HepG2 (cell line): ENCODE measurements around the gene SCP2. TPM values are rescaled to one million over a fixed set of nuclear protein-coding genes. Genes with fewer than 3 reads are reported as not detected.
A peak's percentile ranks its signal among the peaks of the same experiment; 100 is the strongest.

Experiments used
- CSRNP1 ChIP-seq: sonication (generic); formaldehyde crosslinking; IDR thresholded peaks from 2 replicates; pipeline ENCODE4 v1.8.1; 2023; ENCODE audit warnings: mild to moderate bottlenecking, missing genetic modification reagents
- HOXD1 ChIP-seq: sonication (generic); formaldehyde crosslinking; IDR thresholded peaks from 2 replicates; pipeline ENCODE4 v1.5.0; 2020; ENCODE audit warnings: missing genetic modification reagents
- IRF2 ChIP-seq: IDR thresholded peaks from 2 replicates; pipeline ENCODE4 v1.6.1; 2018; ENCODE audit warnings: missing genetic modification reagents, missing compliant biosample characterization
- JDP2 ChIP-seq: sonication (generic); formaldehyde crosslinking; IDR thresholded peaks from 2 replicates; pipeline ENCODE4 v1.8.1; 2022; ENCODE audit warnings: missing genetic modification reagents, borderline replicate concordance
- KDM2A ChIP-seq: sonication (generic); formaldehyde crosslinking; IDR thresholded peaks from 2 replicates; pipeline ENCODE4 v1.4.0; 2020; ENCODE audit warnings: low read depth, missing genetic modification reagents, borderline replicate concordance
- KDM5B ChIP-seq: sonication (generic); formaldehyde crosslinking; IDR thresholded peaks from 2 replicates; pipeline ENCODE4 v1.4.0; 2020; ENCODE audit warnings: missing genetic modification reagents, mild to moderate bottlenecking, borderline replicate concordance
- MED8 ChIP-seq: sonication (generic); formaldehyde crosslinking; IDR thresholded peaks from 2 replicates; pipeline ENCODE4 v1.8.1; 2023; ENCODE audit warnings: mild to moderate bottlenecking, missing genetic modification reagents; ENCODE audit not compliant: insufficient replicate concordance
- MEIS2 ChIP-seq: sonication (generic); formaldehyde crosslinking; IDR thresholded peaks from 2 replicates; pipeline ENCODE4 v1.9.0; 2021; ENCODE audit warnings: mild to moderate bottlenecking, missing genetic modification reagents
- MTF1 ChIP-seq: sonication (generic); formaldehyde crosslinking; IDR thresholded peaks from 2 replicates; pipeline ENCODE4 v1.5.0; 2020; ENCODE audit warnings: missing genetic modification reagents
- MXI1 ChIP-seq: IDR thresholded peaks from 3 replicates; pipeline ENCODE4 v1.6.1; 2012; ENCODE audit warnings: low read depth, low read length, inconsistent platforms, borderline replicate concordance
- NFE2L1 ChIP-seq: sonication (generic); formaldehyde crosslinking; IDR thresholded peaks from 2 replicates; pipeline ENCODE4 v1.4.0; 2020; ENCODE audit warnings: missing genetic modification reagents, mild to moderate bottlenecking, borderline replicate concordance
- NONO ChIP-seq, 2 experiments: fragments of 450-650 bp in 1 of 2; sonication (generic) in 1 of 2; formaldehyde crosslinking in 1 of 2; IDR thresholded peaks in 1 of 2; conservative IDR thresholded peaks in 1 of 2; 2 replicates each; pipeline versions ENCODE4 v1.6.1 to v1.8.0; 2017 to 2022; ENCODE audit warnings: mild to moderate bottlenecking in 1 of 2, missing genetic modification reagents in 1 of 2, moderate library complexity in 1 of 2
- NRL ChIP-seq: sonication (generic); formaldehyde crosslinking; IDR thresholded peaks from 2 replicates; pipeline ENCODE4 v1.5.0; 2020; ENCODE audit warnings: missing genetic modification reagents, mild to moderate bottlenecking, moderate library complexity, borderline replicate concordance
- RBAK ChIP-seq: sonication (generic); formaldehyde crosslinking; IDR thresholded peaks from 2 replicates; pipeline ENCODE4 v1.5.1; 2020; ENCODE audit warnings: mild to moderate bottlenecking, missing genetic modification reagents
- ZFP1 ChIP-seq: IDR thresholded peaks from 2 replicates; pipeline ENCODE4 v1.6.1; 2016
- ZFP37 ChIP-seq: sonication (generic); formaldehyde crosslinking; IDR thresholded peaks from 2 replicates; pipeline ENCODE4 v1.4.0; 2020; ENCODE audit warnings: missing genetic modification reagents, borderline replicate concordance
- ZNF260 ChIP-seq: sonication (generic); formaldehyde crosslinking; IDR thresholded peaks from 2 replicates; pipeline ENCODE4 v1.4.0; 2020; ENCODE audit warnings: missing genetic modification reagents, low read depth, mild to moderate bottlenecking, borderline replicate concordance
- ZNF354B ChIP-seq: sonication (generic); formaldehyde crosslinking; IDR thresholded peaks from 2 replicates; pipeline ENCODE4 v1.8.0; 2022; ENCODE audit warnings: mild to moderate bottlenecking, missing genetic modification reagents
- ZNF556 ChIP-seq: sonication (generic); formaldehyde crosslinking; IDR thresholded peaks from 2 replicates; pipeline ENCODE4 v1.4.0; 2020; ENCODE audit warnings: mild to moderate bottlenecking, missing genetic modification reagents, borderline replicate concordance
- ZNF570 ChIP-seq: sonication (generic); formaldehyde crosslinking; IDR thresholded peaks from 2 replicates; pipeline ENCODE4 v1.4.0; 2020; ENCODE audit warnings: mild to moderate bottlenecking, missing genetic modification reagents, borderline replicate concordance
- ZNF678 ChIP-seq: sonication (generic); formaldehyde crosslinking; IDR thresholded peaks from 2 replicates; pipeline ENCODE4 v1.4.0; 2020; ENCODE audit warnings: mild to moderate bottlenecking, missing genetic modification reagents
- ZNF883 ChIP-seq: sonication (generic); formaldehyde crosslinking; IDR thresholded peaks from 2 replicates; pipeline ENCODE4 v1.5.1; 2020; ENCODE audit warnings: mild to moderate bottlenecking, missing genetic modification reagents; ENCODE audit errors: not compliant biosample characterization
- polyA plus RNA-seq, 8 experiments: library from polyadenylated mRNA; depleted of rRNA in 3 of 8; stranded (reverse) in 7 of 8; unstranded in 1 of 8; fragments of >200 nt; fragmentation: Illumina TruSeq in 4 of 8; extraction: Trizol in 4 of 8; gene quantifications; 2 replicates each; pipeline versions ENCODE4 v1.2.1 to v1.2.3, GENCODE V29; 2011 to 2016; ENCODE audit warnings: low read depth in 4 of 8, missing spikeins in 1 of 8, mixed read lengths in 1 of 8; ENCODE audit not compliant: insufficient read depth in 1 of 8
- total RNA-seq, 5 experiments: library from RNA; depleted of rRNA; stranded (reverse); fragments of >200 nt; fragmentation: Illumina TruSeq; extraction: Trizol; gene quantifications; 2 replicates each; pipeline ENCODE4 v1.2.3, GENCODE V29; 2016; ENCODE audit warnings: low read depth in 1 of 5
- TF ChIP-seq, protein P1 (sequence below): IDR thresholded peaks from 2 replicates; pipeline ENCODE4 v1.6.1; 2016; ENCODE audit warnings: missing genetic modification reagents, missing compliant biosample characterization
- TF ChIP-seq, protein P2 (sequence below), 2 experiments: sonication (generic) in 1 of 2; formaldehyde crosslinking in 1 of 2; IDR thresholded peaks; 2 replicates each; pipeline versions ENCODE4 v1.4.0 to v1.6.1; 2018 to 2020; ENCODE audit warnings: missing genetic modification reagents in 2 of 2, borderline replicate concordance in 1 of 2, low read depth in 1 of 2, mild to moderate bottlenecking in 1 of 2, missing biosample characterization in 1 of 2
- TF ChIP-seq, protein P3 (sequence below): IDR thresholded peaks from 2 replicates; pipeline ENCODE4 v1.6.1; 2016

The SCP2 gene
- total and polyA plus RNA-seq, 2 of the 13 experiments (the other 11 are each of a cell fraction or from before 2014, with no cell fraction given): 59.0 to 133 TPM

GRCh38 chr1:53089478-53090226 lies 162.6 kb downstream of the SCP2 start (continued):
- TF ChIP-seq ZFP37 (CRISPR knock-in tag) (peak; percentile 71), MED8 (CRISPR knock-in tag) (no peak), NFE2L1 (no peak), MEIS2 (CRISPR knock-in tag) (peak; percentile 63; the same call in 1 of the 2 replicates), ZNF260 (CRISPR knock-in tag) (no peak), NRL (no peak), ZNF354B (CRISPR knock-in tag) (no peak), MXI1 (peak; percentile 39; the same call in 1 of the 3 replicates), ZNF678 (CRISPR knock-in tag) (no peak), CSRNP1 (CRISPR knock-in tag) (0 out of 2 replicates have a peak, but pooled peaks have one; percentile 57), JDP2 (CRISPR knock-in tag) (no peak), HOXD1 (CRISPR knock-in tag) (0 out of 2 replicates have a peak, but pooled peaks have one; percentile 48), KDM2A (CRISPR knock-in tag) (peak; percentile 65; the same call in 1 of the 2 replicates), ZNF570 (CRISPR knock-in tag) (0 out of 2 replicates have a peak, but pooled peaks have one; percentile 75), IRF2 (peak; percentile 82), ZNF883 (CRISPR knock-in tag) (peak; percentile 26), ZFP1 (CRISPR knock-in tag) (no peak), ZNF556 (CRISPR knock-in tag) (peak; percentile 56; the same call in 1 of the 2 replicates), KDM5B (CRISPR knock-in tag) (peak; percentile 73; the same call in 1 of the 2 replicates), MTF1 (CRISPR knock-in tag) (no peak), RBAK (CRISPR knock-in tag) (no peak), NONO (IDR thresholded peaks at IDR 0.05) (no peak), NONO (CRISPR knock-in tag; conservative IDR thresholded peaks at IDR 0.05) (peak; percentile 84)
- TF ChIP-seq, protein P1, sequence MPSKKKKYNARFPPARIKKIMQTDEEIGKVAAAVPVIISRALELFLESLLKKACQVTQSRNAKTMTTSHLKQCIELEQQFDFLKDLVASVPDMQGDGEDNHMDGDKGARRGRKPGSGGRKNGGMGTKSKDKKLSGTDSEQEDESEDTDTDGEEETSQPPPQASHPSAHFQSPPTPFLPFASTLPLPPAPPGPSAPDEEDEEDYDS (CRISPR knock-in tag): peak; percentile 69
- TF ChIP-seq, protein P2, sequence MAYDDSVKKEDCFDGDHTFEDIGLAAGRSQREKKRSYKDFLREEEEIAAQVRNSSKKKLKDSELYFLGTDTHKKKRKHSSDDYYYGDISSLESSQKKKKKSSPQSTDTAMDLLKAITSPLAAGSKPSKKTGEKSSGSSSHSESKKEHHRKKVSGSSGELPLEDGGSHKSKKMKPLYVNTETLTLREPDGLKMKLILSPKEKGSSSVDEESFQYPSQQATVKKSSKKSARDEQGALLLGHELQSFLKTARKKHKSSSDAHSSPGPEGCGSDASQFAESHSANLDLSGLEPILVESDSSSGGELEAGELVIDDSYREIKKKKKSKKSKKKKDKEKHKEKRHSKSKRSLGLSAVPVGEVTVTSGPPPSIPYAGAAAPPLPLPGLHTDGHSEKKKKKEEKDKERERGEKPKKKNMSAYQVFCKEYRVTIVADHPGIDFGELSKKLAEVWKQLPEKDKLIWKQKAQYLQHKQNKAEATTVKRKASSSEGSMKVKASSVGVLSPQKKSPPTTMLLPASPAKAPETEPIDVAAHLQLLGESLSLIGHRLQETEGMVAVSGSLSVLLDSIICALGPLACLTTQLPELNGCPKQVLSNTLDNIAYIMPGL (CRISPR knock-in tag; IDR thresholded peaks at IDR 0.05; ENCODE audit: borderline replicate concordance in 1 of 2, low read depth in 1 of 2): peak in 1 of 2 experiments; percentile 37; a peak in 1 of 4 replicates
- TF ChIP-seq, protein P3, sequence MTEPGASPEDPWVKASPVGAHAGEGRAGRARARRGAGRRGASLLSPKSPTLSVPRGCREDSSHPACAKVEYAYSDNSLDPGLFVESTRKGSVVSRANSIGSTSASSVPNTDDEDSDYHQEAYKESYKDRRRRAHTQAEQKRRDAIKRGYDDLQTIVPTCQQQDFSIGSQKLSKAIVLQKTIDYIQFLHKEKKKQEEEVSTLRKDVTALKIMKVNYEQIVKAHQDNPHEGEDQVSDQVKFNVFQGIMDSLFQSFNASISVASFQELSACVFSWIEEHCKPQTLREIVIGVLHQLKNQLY (CRISPR knock-in tag): 0 out of 2 replicates have a peak, but pooled peaks have one; percentile 45
